DMS153 treated with DMSO at 0.1 percent for 48 hours (cell line): ENCODE data around the gene FOXA1.

Experiments
- DNase-seq: peaks from one replicate; lab custom pipeline; 2025; ENCODE audit not compliant: unreplicated experiment; lab: John Stamatoyannopoulos, UW

The FOXA1 gene

GRCh38 chr14:37594971-37595808 is at the start of gene FOXA1, which contains the start of gene TTC6:
Gene FOXA1, minus strand, starts transcription at chr14:37595249. Its CDS starts 277 bp downstream, at chr14:37594972.
Gene TTC6, plus strand, starts transcription at chr14:37595629. Its CDS starts 26,436 bp downstream, at chr14:37622065.
- peak; percentile 81 for DNase-seq

DNA sequence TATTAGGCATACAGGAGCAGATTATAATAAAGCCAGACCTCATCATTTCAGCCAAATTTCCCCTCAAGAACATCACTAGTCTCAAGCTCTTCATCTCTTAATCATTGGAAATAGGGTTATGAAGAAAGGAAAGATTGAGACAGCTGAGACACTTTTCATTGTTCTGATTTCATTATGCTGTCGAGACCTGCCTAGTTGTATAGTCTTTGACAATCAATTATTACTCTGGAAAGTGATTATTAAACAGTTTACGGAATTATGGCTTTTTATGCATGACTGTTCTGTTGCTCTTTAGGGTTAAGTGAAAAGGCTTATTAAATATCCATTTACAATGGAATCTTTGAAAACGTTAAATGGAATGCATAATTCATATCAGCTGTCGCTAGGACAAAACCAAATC is 48.7 kb upstream of the FOXA1 start:
- DNase-seq, result no peak

DNA sequence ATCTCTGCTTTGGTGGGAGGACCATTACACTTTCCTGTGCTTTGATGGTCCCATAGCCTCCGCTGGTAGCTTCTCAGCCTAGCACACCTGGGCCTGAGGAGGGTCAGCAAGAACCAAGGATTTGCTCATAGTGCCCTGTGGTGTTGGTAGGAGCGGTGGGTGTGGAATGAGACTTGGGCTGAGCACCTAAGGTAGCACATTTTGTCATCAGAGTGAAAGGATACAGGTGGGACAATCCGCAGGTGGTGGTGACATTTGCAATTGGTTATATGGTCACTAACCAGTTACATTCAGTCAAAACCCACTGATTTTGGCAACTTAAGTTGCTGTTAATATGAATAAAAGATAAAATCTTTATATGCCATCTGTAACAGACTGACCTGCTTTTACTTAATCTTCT is 47.1 kb upstream of the FOXA1 start:
- DNase-seq, result no peak

GRCh38 chr14:37641117-37641516 is 46.1 kb upstream of the FOXA1 start:
- DNase-seq, result no peak

DNA sequence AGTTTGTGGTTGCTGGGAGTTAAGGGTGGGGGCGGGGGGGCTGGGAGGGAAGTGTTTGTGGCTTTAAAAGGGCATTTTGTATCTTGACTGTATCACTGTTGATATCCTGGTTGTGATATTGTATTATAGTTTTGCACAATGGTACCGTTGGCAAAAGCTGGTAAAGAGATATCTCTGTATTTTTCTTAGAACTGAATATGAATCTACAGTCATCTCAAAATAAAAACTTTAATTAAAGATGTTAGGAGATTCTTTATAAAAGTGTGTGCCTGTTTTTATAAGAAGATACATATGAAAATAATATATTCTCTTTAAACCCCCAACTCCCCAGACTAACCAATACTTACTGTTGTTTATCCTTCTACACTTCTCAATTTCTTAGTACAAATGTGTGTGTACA is 43.5 kb upstream of the FOXA1 start:
- no peak for DNase-seq

- DNase-seq, result no peak
These were observed 42.3 kb upstream of the FOXA1 start for GRCh38 chr14:37637341-37637740.

GRCh38 chr14:37625597-37626595 is 30.8 kb upstream of the FOXA1 start:
- no peak for DNase-seq

- DNase-seq, result no peak
These were observed 28.9 kb upstream of the FOXA1 start for GRCh38 chr14:37623971-37624370.

- no peak for DNase-seq
These were observed 28.4 kb upstream of the FOXA1 start for GRCh38 chr14:37623426-37623951.

GRCh38 chr14:37622231-37622923 is 27.3 kb upstream of the FOXA1 start:
- no peak for DNase-seq

DNA sequence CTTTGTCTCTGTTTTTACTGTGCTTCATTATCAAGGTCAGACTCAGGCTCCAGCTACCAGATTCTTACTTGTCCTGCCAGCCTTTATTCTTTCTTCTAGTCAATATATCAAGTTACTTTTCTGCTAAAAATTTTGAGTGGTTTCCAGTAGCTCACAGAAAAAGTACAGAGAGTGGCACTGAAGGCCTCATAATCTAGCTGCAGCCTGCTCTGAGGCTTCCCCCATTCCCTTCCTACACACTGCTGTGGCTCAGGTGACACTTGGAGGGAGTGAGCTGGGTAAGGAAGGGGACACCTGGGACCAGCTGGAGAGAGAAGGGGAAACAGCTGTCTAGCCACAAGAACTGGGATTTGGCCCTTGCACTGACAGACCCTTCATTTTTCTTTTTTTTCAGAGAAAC is 25.8 kb upstream of the FOXA1 start:
- DNase-seq, result no peak

- DNase-seq, result no peak
These were observed 23.5 kb upstream of the FOXA1 start for GRCh38 chr14:37618498-37619028.

GRCh38 chr14:37617864-37618365 is 22.9 kb upstream of the FOXA1 start:
- DNase-seq, result no peak

GRCh38 chr14:37616853-37617252 is 21.8 kb upstream of the FOXA1 start:
- no peak for DNase-seq

DNA sequence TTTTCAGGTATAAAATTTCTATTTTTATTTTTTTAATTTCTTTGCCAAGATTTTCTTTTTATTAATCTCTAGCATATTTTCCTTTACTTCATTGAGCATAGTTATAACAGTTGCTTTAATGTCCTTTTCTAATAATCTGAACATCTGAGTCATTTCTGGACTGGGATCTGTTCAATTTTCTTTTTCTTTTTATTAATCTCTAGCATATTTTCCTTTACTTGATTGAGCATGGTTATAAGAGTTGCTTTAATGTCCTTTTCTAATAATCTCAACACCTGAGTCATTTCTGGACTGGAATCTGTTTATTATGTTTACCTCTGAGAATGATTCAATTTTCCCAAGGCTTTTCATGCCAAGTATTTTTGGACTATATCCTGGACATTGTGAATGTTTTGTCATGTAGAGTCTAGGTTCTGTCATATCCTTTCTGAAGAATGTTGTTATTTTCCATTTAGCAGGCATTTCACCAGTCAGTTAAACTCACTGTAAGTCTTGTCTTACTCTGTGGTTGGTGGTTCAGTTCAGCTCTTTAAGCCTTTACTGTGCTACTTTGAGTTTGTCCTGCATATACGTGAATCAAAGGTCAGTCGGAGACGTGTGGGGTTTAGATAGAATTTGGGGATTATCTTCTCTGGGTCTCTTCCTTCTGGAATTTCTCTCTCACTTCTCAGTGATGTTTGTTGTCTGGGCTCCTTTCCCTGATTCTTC is 20.7 kb upstream of the FOXA1 start:
- DNase-seq, result no peak

GRCh38 chr14:37610945-37611523 is 16.0 kb upstream of the FOXA1 start:
- no peak for DNase-seq

- no peak for DNase-seq
These were observed 13.6 kb upstream of the FOXA1 start for GRCh38 chr14:37608649-37609048.

- no peak for DNase-seq
These were observed 11.6 kb upstream of the FOXA1 start for GRCh38 chr14:37606678-37607077.

DNA sequence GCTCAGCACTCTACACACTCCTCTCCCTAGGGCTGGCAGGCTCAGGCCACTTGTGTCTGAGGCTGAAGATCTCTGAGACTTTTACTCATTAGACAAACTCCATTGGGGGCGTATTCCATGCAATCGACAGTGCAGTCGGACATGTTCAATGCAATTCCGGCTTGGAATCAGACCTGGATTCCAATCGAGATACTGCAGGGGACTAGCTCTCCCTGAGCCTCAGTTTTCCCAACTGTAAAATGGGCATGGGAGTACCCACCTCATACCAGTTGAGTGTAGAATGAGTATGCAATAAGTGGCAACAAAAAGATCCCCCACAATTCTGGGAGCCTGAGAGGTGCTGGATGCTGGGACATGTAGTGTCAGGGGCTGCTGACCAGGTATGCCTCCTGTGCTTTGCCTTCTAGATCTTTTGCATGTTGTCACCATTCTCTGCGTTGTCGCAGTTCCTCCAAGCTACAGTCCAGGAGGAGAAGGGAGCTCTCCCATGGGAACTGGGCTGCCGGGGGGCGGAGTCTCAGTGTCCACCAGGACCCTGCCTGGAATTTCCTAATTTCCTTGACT is 8.7 kb upstream of the FOXA1 start:
- DNase-seq, result no peak
